GM12892 (cell line): ENCODE results near the gene ACACB.

Experiments
- POLR2A ChIP-seq: IDR thresholded peaks from 2 replicates; pipeline ENCODE4 v1.6.1; 2011; ENCODE audit warnings: low read depth, low read length, control low read depth
- TAF1 ChIP-seq: IDR thresholded peaks from 2 replicates; pipeline ENCODE4 v1.6.1; 2011; ENCODE audit warnings: low read depth, mild to moderate bottlenecking, control low read depth, low read length, borderline replicate concordance

DNA sequence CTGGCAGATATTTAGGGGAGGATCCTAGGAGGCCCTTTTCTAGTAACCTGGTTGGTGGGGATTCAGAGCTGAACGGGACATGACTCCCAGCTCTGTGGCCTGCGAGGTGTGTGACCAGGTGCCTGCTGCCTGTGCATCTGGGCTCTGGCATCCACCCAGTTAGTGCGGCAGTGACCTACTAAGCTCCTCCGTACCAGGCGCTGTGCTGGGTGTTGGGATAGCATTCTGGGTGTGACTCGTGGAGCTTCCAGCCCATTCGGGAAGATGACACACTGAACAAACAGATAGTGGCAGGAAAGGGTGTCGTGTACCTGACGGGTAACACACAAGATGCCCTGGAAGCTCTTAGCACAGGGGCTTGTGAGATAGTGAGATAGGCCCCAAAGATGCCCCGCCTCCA lies 80.9 kb downstream of the ACACB start:
- TF ChIP-seq TAF1 (no peak), POLR2A (no peak)
